ENCODE results near the gene CREB5. TPM values are rescaled to one million over a fixed set of nuclear protein-coding genes. Genes with fewer than 3 reads are reported as not detected.
"Not testable (repeated sequence)": the region's sequence is repeated elsewhere in the genome, so short reads cannot be mapped to it uniquely, and the experiment has no call there.

The CREB5 gene
- total RNA-seq, 5 donors from 2014 or later (not counting 1 experiment from before 2014, with no cell fraction given): 0.03 to 0.58 (median 0.23) TPM

GRCh38 chr7:28597284-28597683, 185.0 kb downstream of the CREB5 start:
- no peaks in the 10 kb centered on the region for H3K9me3 ChIP-seq
- ChIA-PET CTCF (no interaction called here), POLR2A (no interaction called here)
- Mint-ChIP-seq H3K27ac (no peak overlapping the region), H3K4me3 (no peak overlapping the region), H3K36me3 (no peaks in the 10 kb centered on the region), H3K9me3 (no peaks in the 10 kb centered on the region), H3K4me1 (peaks cover 0 to 2% (median 0%) of the 10 kb centered on the region in 3 donors), H3K27me3 (peaks cover 0 to 2% of the 10 kb centered on the region in 2 donors)
- H3K27me3 ChIP-seq (replicated peaks in 1 of 2; ENCODE audit: control insufficient read depth in 2 of 2, extremely low read depth in 1 of 2, insufficient read depth in 2 of 2, low read length in 1 of 2): no peaks in the 10 kb centered on the region
- H3K27ac ChIP-seq (ENCODE audit: low read length): no peak overlapping the region
- no peaks in the 10 kb centered on the region for H3K4me1 ChIP-seq (ENCODE audit: control insufficient read depth in 1 of 2, extremely low read depth in 1 of 2, insufficient read depth in 2 of 2, low read length in 2 of 2)
- no peak overlapping the region for H3K4me3 ChIP-seq (ENCODE audit: control insufficient read depth in 1 of 2, extremely low read depth in 1 of 2, low read length in 1 of 2)
- 83% methylated on average over 1 of the region's 2 CpGs for WGBS (ENCODE audit: insufficient coverage)
- DNase-seq: no peak
- no peaks in the 10 kb centered on the region for H3K36me3 ChIP-seq (ENCODE audit: control insufficient read depth in 2 of 2, extremely low read depth in 1 of 2, insufficient read depth in 1 of 2, low read length in 1 of 2)
- ATAC-seq (replicated peaks in 1 of 4): no peak

DNA sequence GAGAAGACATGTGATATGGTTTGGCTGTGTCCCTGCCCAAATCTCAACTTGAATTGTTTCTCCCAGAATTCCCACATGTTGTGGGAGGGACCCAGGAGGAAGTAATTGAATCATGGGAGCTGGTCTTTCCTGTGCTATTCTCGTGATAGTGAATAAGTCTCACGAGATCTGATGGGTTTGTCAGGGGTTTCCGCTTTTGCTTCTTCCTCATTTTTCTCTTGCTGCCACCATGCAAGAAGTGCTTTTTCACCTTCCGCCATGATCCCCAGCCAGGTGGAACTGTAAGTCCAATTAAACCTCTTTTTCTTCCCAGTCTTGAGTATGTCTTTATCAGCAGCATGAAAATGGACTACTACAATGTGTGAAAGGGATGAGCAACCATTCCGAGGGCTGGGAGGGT, 185.7 kb downstream of the CREB5 start:
- H3K9me3 Mint-ChIP-seq; POLR2A ChIA-PET; H3K27ac Mint-ChIP-seq; H3K27me3 Mint-ChIP-seq; H3K4me3 ChIP-seq (ENCODE audit: control insufficient read depth in 1 of 2, extremely low read depth in 1 of 2, low read length in 1 of 2); H3K4me1 ChIP-seq (ENCODE audit: control insufficient read depth in 1 of 2, extremely low read depth in 1 of 2, insufficient read depth in 2 of 2, low read length in 2 of 2); CTCF ChIA-PET; H3K4me3 Mint-ChIP-seq; H3K4me1 Mint-ChIP-seq; H3K36me3 Mint-ChIP-seq; H3K27me3 ChIP-seq (replicated peaks in 1 of 2; ENCODE audit: control insufficient read depth in 2 of 2, extremely low read depth in 1 of 2, insufficient read depth in 2 of 2, low read length in 1 of 2); H3K36me3 ChIP-seq (ENCODE audit: control insufficient read depth in 2 of 2, extremely low read depth in 1 of 2, insufficient read depth in 1 of 2, low read length in 1 of 2); DNase-seq; ATAC-seq (replicated peaks in 1 of 4); H3K27ac ChIP-seq (ENCODE audit: low read length); H3K9me3 ChIP-seq: not testable (repeated sequence)
- WGBS (ENCODE audit: insufficient coverage): 89% methylated on average over 1 of the region's 5 CpGs

- H3K27me3 Mint-ChIP-seq: no peaks in the 10 kb centered on the region
- no CpG with 5 or more reads among the region's 3 CpGs for WGBS (ENCODE audit: insufficient coverage)
- CTCF ChIA-PET: no interaction called here
Observed at GRCh38 chr7:28598586-28598985, 186.3 kb downstream of the CREB5 start.

GRCh38 chr7:28599411-28599810, 187.1 kb downstream of the CREB5 start:
- Mint-ChIP-seq H3K36me3 (no peaks in the 10 kb centered on the region), H3K27me3 (no peaks in the 10 kb centered on the region), H3K4me3 (no peak overlapping the region), H3K9me3 (no peaks in the 10 kb centered on the region), H3K4me1 (no peaks in the 10 kb centered on the region), H3K27ac (no peak overlapping the region)
- WGBS (ENCODE audit: insufficient coverage): no CpG with 5 or more reads among the region's 5 CpGs
- ChIA-PET CTCF (no interaction called here), POLR2A (no interaction called here)
- Histone ChIP-seq H3K4me3 (ENCODE audit: control insufficient read depth in 1 of 2, extremely low read depth in 1 of 2, low read length in 1 of 2) (no peak overlapping the region), H3K36me3 (ENCODE audit: control insufficient read depth in 2 of 2, extremely low read depth in 1 of 2, insufficient read depth in 1 of 2, low read length in 1 of 2) (no peaks in the 10 kb centered on the region), H3K27me3 (replicated peaks in 1 of 2; ENCODE audit: control insufficient read depth in 2 of 2, extremely low read depth in 1 of 2, insufficient read depth in 2 of 2, low read length in 1 of 2) (no peaks in the 10 kb centered on the region), H3K9me3 (no peaks in the 10 kb centered on the region), H3K27ac (ENCODE audit: low read length) (no peak overlapping the region), H3K4me1 (ENCODE audit: control insufficient read depth in 1 of 2, extremely low read depth in 1 of 2, insufficient read depth in 2 of 2, low read length in 2 of 2) (no peaks in the 10 kb centered on the region)
- DNase-seq: no peak
- ATAC-seq (replicated peaks in 1 of 4): no peak

More at GRCh38 chr7:28598586-28598985, 186.3 kb downstream of the CREB5 start:
- Histone ChIP-seq H3K4me1 (ENCODE audit: control insufficient read depth in 1 of 2, extremely low read depth in 1 of 2, insufficient read depth in 2 of 2, low read length in 2 of 2) (no peaks in the 10 kb centered on the region), H3K36me3 (ENCODE audit: control insufficient read depth in 2 of 2, extremely low read depth in 1 of 2, insufficient read depth in 1 of 2, low read length in 1 of 2) (no peaks in the 10 kb centered on the region), H3K9me3 (no peaks in the 10 kb centered on the region), H3K27ac (ENCODE audit: low read length) (no peak overlapping the region), H3K27me3 (replicated peaks in 1 of 2; ENCODE audit: control insufficient read depth in 2 of 2, extremely low read depth in 1 of 2, insufficient read depth in 2 of 2, low read length in 1 of 2) (no peaks in the 10 kb centered on the region), H3K4me3 (ENCODE audit: control insufficient read depth in 1 of 2, extremely low read depth in 1 of 2, low read length in 1 of 2) (no peak overlapping the region)
- ATAC-seq (replicated peaks in 1 of 4): no peak
- no peak overlapping the region for H3K4me3 Mint-ChIP-seq
- no peaks in the 10 kb centered on the region for H3K4me1 Mint-ChIP-seq
- no peaks in the 10 kb centered on the region for H3K9me3 Mint-ChIP-seq
- POLR2A ChIA-PET: no interaction called here
- no peak for DNase-seq
- H3K27ac Mint-ChIP-seq: no peak overlapping the region
- no peaks in the 10 kb centered on the region for H3K36me3 Mint-ChIP-seq

- Mint-ChIP-seq H3K27me3 (no peaks in the 10 kb centered on the region), H3K4me3 (no peak overlapping the region), H3K27ac (no peak overlapping the region), H3K36me3 (no peaks in the 10 kb centered on the region), H3K4me1 (no peaks in the 10 kb centered on the region), H3K9me3 (no peaks in the 10 kb centered on the region)
- Histone ChIP-seq H3K36me3 (ENCODE audit: control insufficient read depth in 2 of 2, extremely low read depth in 1 of 2, insufficient read depth in 1 of 2, low read length in 1 of 2) (no peaks in the 10 kb centered on the region), H3K9me3 (no peaks in the 10 kb centered on the region), H3K27ac (ENCODE audit: low read length) (no peak overlapping the region), H3K27me3 (replicated peaks in 1 of 2; ENCODE audit: control insufficient read depth in 2 of 2, extremely low read depth in 1 of 2, insufficient read depth in 2 of 2, low read length in 1 of 2) (no peaks in the 10 kb centered on the region), H3K4me3 (ENCODE audit: control insufficient read depth in 1 of 2, extremely low read depth in 1 of 2, low read length in 1 of 2) (no peak overlapping the region), H3K4me1 (ENCODE audit: control insufficient read depth in 1 of 2, extremely low read depth in 1 of 2, insufficient read depth in 2 of 2, low read length in 2 of 2) (no peaks in the 10 kb centered on the region)
- POLR2A ChIA-PET: no interaction called here
- no CpG with 5 or more reads among the region's 3 CpGs for WGBS (ENCODE audit: insufficient coverage)
- no peak for ATAC-seq (replicated peaks in 1 of 4)
- no peak for DNase-seq
- CTCF ChIA-PET: no interaction called here
Observed at GRCh38 chr7:28602282-28602681, 190.0 kb downstream of the CREB5 start.

DNA sequence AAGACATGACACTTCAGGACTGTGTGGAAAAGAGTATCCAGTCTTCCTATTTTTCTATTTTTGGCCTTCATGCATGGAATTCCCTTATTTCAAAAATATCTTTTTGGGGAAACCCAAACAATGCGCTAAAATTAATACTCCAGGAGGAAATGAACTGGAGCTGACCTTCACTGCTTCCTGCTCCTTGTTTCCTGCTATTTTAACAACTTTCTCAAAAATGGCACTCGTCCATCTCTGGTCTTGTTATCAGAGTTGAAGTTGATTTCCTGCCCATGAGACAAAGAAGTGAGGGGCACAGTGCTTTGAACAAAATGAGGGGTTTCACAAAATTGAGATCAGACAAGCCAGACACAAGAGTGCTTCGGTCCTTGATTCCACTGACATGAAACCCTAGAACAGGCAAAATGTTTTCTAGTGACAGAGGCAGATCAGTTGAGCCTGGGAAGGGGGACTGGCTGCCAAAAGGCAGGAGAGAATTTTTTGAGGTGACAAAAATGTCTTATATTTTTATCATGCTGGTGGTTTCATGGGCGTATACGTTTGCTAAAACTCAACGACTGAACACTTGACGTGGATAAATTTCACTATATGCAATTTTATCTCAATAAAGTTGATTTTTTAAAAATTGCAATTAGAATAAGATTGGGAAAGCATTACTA, 193.2 kb downstream of the CREB5 start:
- Mint-ChIP-seq H3K27me3 (peaks cover 3 to 8% of the 10 kb centered on the region in 2 donors), H3K36me3 (no peaks in the 10 kb centered on the region), H3K9me3 (no peaks in the 10 kb centered on the region), H3K4me1 (no peaks in the 10 kb centered on the region), H3K4me3 (no peak overlapping the region), H3K27ac (no peak overlapping the region)
- Histone ChIP-seq H3K4me3 (ENCODE audit: control insufficient read depth in 1 of 2, extremely low read depth in 1 of 2, low read length in 1 of 2) (no peak overlapping the region), H3K27ac (ENCODE audit: low read length) (no peak overlapping the region), H3K27me3 (replicated peaks in 1 of 2; ENCODE audit: control insufficient read depth in 2 of 2, extremely low read depth in 1 of 2, insufficient read depth in 2 of 2, low read length in 1 of 2) (no peaks in the 10 kb centered on the region), H3K36me3 (ENCODE audit: control insufficient read depth in 2 of 2, extremely low read depth in 1 of 2, insufficient read depth in 1 of 2, low read length in 1 of 2) (no peaks in the 10 kb centered on the region), H3K9me3 (no peaks in the 10 kb centered on the region), H3K4me1 (ENCODE audit: control insufficient read depth in 1 of 2, extremely low read depth in 1 of 2, insufficient read depth in 2 of 2, low read length in 2 of 2) (no peaks in the 10 kb centered on the region)
- ATAC-seq (replicated peaks in 1 of 4) (no peak), DNase-seq (no peak)
- ChIA-PET POLR2A (no interaction called here), CTCF (no interaction called here)
- 35% methylated on average over 2 of the region's 7 CpGs for WGBS (ENCODE audit: insufficient coverage)

GRCh38 chr7:28606421-28606820, 194.1 kb downstream of the CREB5 start:
- no peak for DNase-seq
- Histone ChIP-seq H3K36me3 (ENCODE audit: control insufficient read depth in 2 of 2, extremely low read depth in 1 of 2, insufficient read depth in 1 of 2, low read length in 1 of 2) (no peaks in the 10 kb centered on the region), H3K4me1 (ENCODE audit: control insufficient read depth in 1 of 2, extremely low read depth in 1 of 2, insufficient read depth in 2 of 2, low read length in 2 of 2) (no peaks in the 10 kb centered on the region), H3K4me3 (ENCODE audit: control insufficient read depth in 1 of 2, extremely low read depth in 1 of 2, low read length in 1 of 2) (no peak overlapping the region), H3K27ac (ENCODE audit: low read length) (no peak overlapping the region), H3K27me3 (replicated peaks in 1 of 2; ENCODE audit: control insufficient read depth in 2 of 2, extremely low read depth in 1 of 2, insufficient read depth in 2 of 2, low read length in 1 of 2) (no peaks in the 10 kb centered on the region), H3K9me3 (no peaks in the 10 kb centered on the region)
- peaks cover 3 to 11% of the 10 kb centered on the region in 2 donors for H3K27me3 Mint-ChIP-seq
- ChIA-PET POLR2A (no interaction called here), CTCF (no interaction called here)
- ATAC-seq (replicated peaks in 1 of 4): no peak
- no peaks in the 10 kb centered on the region for H3K36me3 Mint-ChIP-seq
- H3K27ac Mint-ChIP-seq: no peak overlapping the region
- H3K4me3 Mint-ChIP-seq: no peak overlapping the region
- H3K9me3 Mint-ChIP-seq: no peaks in the 10 kb centered on the region
- H3K4me1 Mint-ChIP-seq: no peaks in the 10 kb centered on the region

Data from T-cell (primary cell).